Colon (tissue), 2 donors: ENCODE measurements around the gene MAP3K8.
"Not testable (repeated sequence)": the region's sequence is repeated elsewhere in the genome, so short reads cannot be mapped to it uniquely, and the experiment has no call there.

ENCODE experiments used
- FAIRE-seq: peaks from 2 replicates; lab custom pipeline; 2012; peaks lifted over from hg19 to GRCh38; lab: Jason Lieb, UNC
- donor health status: control.
- donor health status: control.

The MAP3K8 gene

GRCh38 chr10:30447125-30447799 lies 13.3 kb downstream of the MAP3K8 start:
- FAIRE-seq = no peak

- no peak for FAIRE-seq
These were observed 14.1 kb downstream of the MAP3K8 start for GRCh38 chr10:30448092-30448491.

GRCh38 chr10:30453764-30454527 lies 20.0 kb downstream of the MAP3K8 start:
- no peak for FAIRE-seq

- FAIRE-seq = no peak
These were observed 20.9 kb downstream of the MAP3K8 start for GRCh38 chr10:30454744-30455510.

GRCh38 chr10:30455816-30456215 lies 21.8 kb downstream of the MAP3K8 start:
- no peak for FAIRE-seq

GRCh38 chr10:30456266-30456665 lies 22.3 kb downstream of the MAP3K8 start:
- FAIRE-seq = no peak

GRCh38 chr10:30459283-30459682 lies 25.3 kb downstream of the MAP3K8 start:
- no peak for FAIRE-seq

GRCh38 chr10:30460121-30460520 lies 26.1 kb downstream of the MAP3K8 start:
- no peak for FAIRE-seq

- FAIRE-seq = no peak
These were observed 28.5 kb downstream of the MAP3K8 start for GRCh38 chr10:30462513-30462912.

- no peak for FAIRE-seq
These were observed 30.0 kb downstream of the MAP3K8 start for GRCh38 chr10:30463944-30464451.

- FAIRE-seq = no peak
These were observed 30.7 kb downstream of the MAP3K8 start for GRCh38 chr10:30464675-30465074.

- no peak for FAIRE-seq
These were observed 32.5 kb downstream of the MAP3K8 start for GRCh38 chr10:30466445-30466844.

GRCh38 chr10:30467651-30468338 lies 33.8 kb downstream of the MAP3K8 start:
- no peak for FAIRE-seq

- FAIRE-seq = no peak
These were observed 38.6 kb downstream of the MAP3K8 start for GRCh38 chr10:30472414-30473155.

GRCh38 chr10:30475515-30475914 lies 41.5 kb downstream of the MAP3K8 start:
- FAIRE-seq = not testable (repeated sequence)

GRCh38 chr10:30476511-30477155 lies 42.6 kb downstream of the MAP3K8 start:
- FAIRE-seq = no peak

- FAIRE-seq = not testable (repeated sequence)
These were observed 45.5 kb downstream of the MAP3K8 start for GRCh38 chr10:30479513-30479912.

GRCh38 chr10:30481603-30482002 lies 47.6 kb downstream of the MAP3K8 start:
- no peak for FAIRE-seq

GRCh38 chr10:30488316-30488715 lies 54.3 kb downstream of the MAP3K8 start:
- FAIRE-seq = no peak

- no peak for FAIRE-seq
These were observed 55.4 kb downstream of the MAP3K8 start for GRCh38 chr10:30489346-30489745.
